GM12865 (cell line): ENCODE results near the gene NRXN2.
A peak's percentile ranks its signal among the peaks of the same experiment; 100 is the strongest.

Experiments
- DNase-seq: peaks from one replicate; pipeline ENCODE4 v3.0.0; 2010; ENCODE audit warnings: low read depth
- H3K4me3 ChIP-seq: 2 replicates; pipeline ENCODE4 v1.5.1; 2011; ENCODE audit warnings: mild to moderate bottlenecking, low read depth, low read length, control low read depth
- TF ChIP-seq, protein P1 (sequence below): IDR thresholded peaks from 2 replicates; pipeline ENCODE4 v1.5.1; 2011; ENCODE audit warnings: low read length, control low read depth, low read depth, inconsistent platforms; ENCODE audit not compliant: insufficient read depth; ENCODE audit errors: missing control alignments

Gene NRXN2

DNA sequence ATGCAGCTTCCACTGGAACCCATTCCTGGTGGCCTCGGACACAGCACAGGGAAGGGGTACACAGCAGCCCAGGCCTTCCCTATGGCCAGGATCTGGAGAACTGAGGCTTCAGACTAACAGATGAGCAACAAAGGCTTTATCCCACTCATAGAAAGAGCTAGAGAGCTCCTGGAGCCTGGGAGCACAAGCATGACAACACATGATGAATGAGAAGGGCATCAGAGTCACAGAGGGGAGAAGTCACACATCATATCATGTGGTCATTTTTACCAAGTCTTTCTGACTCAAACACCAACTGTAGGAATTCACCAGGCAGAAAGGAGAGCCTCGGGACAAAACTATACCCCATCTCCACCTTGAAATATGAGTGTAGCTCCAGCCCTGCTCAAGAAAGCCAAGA is 43.2 kb downstream of the NRXN2 start:
- DNase-seq = no peak
- H3K4me3 ChIP-seq = no peak overlapping the region
- TF ChIP-seq, protein P1, sequence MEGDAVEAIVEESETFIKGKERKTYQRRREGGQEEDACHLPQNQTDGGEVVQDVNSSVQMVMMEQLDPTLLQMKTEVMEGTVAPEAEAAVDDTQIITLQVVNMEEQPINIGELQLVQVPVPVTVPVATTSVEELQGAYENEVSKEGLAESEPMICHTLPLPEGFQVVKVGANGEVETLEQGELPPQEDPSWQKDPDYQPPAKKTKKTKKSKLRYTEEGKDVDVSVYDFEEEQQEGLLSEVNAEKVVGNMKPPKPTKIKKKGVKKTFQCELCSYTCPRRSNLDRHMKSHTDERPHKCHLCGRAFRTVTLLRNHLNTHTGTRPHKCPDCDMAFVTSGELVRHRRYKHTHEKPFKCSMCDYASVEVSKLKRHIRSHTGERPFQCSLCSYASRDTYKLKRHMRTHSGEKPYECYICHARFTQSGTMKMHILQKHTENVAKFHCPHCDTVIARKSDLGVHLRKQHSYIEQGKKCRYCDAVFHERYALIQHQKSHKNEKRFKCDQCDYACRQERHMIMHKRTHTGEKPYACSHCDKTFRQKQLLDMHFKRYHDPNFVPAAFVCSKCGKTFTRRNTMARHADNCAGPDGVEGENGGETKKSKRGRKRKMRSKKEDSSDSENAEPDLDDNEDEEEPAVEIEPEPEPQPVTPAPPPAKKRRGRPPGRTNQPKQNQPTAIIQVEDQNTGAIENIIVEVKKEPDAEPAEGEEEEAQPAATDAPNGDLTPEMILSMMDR = no peak

DNA sequence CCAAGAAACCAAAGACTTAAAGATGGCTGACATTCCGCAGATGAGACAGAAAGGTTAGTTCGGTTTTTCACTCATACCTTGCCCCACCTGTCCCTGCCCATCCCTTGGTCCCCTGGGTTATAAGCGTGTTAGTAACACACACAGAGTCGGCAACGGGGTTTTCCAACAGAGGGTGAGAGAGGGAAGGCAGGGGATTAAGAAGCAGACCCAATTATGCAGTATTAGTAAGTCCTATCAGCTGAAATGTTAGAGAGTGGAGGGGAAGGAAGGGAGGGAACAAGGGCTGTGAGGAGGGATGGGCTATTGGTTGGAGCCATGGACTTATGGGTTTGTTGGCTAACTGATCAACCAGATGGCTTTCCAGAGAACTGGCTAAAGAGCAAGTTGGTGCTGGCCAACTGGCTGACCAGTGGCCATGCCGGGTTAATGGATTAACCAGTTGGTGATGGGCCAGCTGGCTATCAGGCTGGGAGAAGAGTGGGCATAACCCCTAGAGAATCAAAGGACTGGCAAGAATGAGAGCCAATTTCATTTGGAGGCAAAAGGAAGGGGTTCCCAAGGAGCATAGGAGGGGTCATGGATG is 45.5 kb downstream of the NRXN2 start:
- no peak overlapping the region for H3K4me3 ChIP-seq
- TF ChIP-seq, protein P1 = no peak
- no peak for DNase-seq

DNA sequence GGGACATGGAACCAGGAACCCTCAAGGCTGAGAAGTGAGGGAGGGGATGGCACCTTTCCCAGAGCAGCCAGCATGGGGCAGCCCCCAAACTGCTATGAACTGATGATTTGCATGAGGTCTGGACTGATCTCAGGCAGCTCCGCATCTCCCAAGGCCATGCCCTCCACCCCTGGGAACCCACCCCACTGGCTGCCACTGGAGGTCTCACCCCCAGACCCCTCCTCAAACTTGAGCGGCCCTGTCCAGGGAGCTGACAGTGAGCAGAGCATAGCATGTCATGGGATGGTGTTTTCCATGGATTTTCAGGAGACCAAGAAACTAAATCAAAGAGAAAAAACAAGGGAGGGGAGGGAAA is 46.8 kb downstream of the NRXN2 start:
- DNase-seq = no peak
- H3K4me3 ChIP-seq = no peak overlapping the region
- TF ChIP-seq, protein P1 = no peak

DNA sequence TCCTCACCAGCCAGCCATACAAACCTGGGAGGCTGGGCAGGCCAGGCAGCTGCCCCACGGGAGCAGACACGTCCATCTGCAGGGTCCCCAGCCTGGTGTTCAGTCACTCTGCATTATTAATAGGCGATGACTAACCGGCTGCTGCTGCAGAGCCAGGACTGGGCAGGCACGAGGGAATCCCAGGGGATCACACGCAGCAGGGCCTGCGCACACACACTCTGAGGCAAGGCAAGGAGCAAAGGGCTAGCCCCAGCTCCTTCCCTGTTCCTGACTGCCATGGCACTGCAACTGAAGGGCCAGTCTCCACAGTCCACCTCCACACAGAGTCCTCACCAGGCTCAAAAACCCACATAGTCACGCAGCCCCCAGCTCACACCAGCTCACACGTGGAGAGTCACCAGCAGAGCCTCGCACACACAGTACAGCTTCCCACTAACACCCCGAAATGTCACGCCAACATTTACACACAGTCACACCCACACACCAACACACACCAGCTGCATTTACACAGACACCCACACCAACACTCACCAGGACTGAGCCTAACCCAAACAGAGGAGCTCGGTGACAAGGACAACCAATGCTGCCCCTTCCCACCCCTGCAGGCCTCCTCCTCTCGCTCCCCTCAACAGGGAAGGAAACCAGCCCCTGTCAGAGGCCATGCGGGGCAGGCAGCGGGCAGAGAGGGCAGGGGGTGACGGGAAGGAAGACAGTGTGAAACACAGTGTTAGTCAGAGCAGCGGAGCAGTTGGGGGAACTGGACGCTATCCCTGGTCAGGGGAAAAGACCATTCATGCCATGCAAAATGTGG is 47.3 kb downstream of the NRXN2 start:
- peak; percentile 45 for DNase-seq
- no peak overlapping the region for H3K4me3 ChIP-seq
- TF ChIP-seq, protein P1 = no peak

DNA sequence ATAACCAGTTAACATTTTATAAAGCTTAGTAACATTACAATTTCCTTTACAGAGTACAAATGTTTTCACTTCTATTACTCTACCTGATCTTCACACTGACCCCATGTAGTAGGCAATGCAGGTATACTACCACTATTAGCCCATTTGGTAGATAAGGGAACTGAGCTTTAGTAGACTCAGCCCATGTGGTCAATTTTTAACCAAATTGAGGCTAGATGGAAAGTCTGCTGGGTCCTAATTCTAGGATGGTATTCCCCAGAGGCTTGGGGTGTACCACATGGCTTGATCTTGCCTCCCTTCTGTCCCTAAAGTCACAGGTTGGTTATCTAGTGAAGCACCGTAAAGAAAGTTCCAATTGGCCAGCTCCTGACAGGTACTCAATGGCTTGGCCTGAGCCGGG is 48.2 kb downstream of the NRXN2 start:
- DNase-seq = peak; percentile 58
- H3K4me3 ChIP-seq = no peak overlapping the region
- TF ChIP-seq, protein P1 = no peak

DNA sequence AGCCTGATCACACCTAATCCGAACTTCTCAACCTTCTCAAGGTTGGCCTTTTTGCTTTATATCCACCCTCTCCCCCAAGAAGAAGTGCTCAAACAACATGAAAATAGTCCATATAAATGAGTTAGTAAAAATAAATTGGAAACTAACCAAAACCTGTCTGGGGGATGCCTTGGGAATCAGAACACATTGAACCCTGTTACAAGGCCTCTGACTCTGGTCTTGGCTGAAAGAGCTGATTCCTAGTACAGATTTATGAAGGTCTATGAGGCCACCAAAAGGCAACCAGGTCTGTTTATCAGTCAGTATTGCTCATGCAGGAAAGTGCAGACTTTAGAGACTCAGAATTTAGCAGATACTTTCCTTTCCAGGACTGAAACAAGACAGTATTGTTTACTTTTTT is 49.7 kb downstream of the NRXN2 start:
- no peak overlapping the region for H3K4me3 ChIP-seq
- no peak for DNase-seq
- TF ChIP-seq, protein P1 = no peak
